Body of pancreas (tissue), 4 donors: ENCODE data around the gene PRSS21.

ENCODE experiments used
- CTCF ChIP-seq, 7 experiments: fragments of 450-650 bp in 4 of 7; fragments of 200-600 bp in 3 of 7; sonication (generic) in 3 of 7; IDR thresholded peaks; one replicate each; pipeline ENCODE4 v1.5.1; 2016 to 2019; ENCODE audit warnings: antibody characterized with exemption in 7 of 7
- POLR2A ChIP-seq, 3 donors: fragments of 450-650 bp; IDR thresholded peaks; one replicate each; pipeline ENCODE4 v1.6.1; 2016; ENCODE audit warnings: antibody characterized with exemption in 3 of 3, mild to moderate bottlenecking in 2 of 3

GRCh38 chr16:2809149-2809760 is 7.8 kb upstream of the PRSS21 start:
- TF ChIP-seq CTCF (IDR thresholded peaks at IDR 0.05) (no peak), POLR2A (IDR thresholded peaks at IDR 0.05) (no peak)
